Activated CD8-positive, alpha-beta memory T cell treated with anti-CD3 and anti-CD28 coated beads for 36 hours (primary cell): ENCODE results near the gene ZDHHC18. TPM values are rescaled to one million over a fixed set of nuclear protein-coding genes. Genes with fewer than 3 reads are reported as not detected.
"Not testable (repeated sequence)": the region's sequence is repeated elsewhere in the genome, so short reads cannot be mapped to it uniquely, and the experiment has no call there.

Experiments
- CTCF ChIA-PET: fragments of 350-600 bp; sonication (Branson Sonifier 250); formaldehyde crosslinking; loops from one replicate; lab custom pipeline; 2021; ENCODE audit warnings: antibody characterized with exemption; lab: Charles Lee
- POLR2A ChIA-PET: fragments of 350-600 bp; sonication (Branson Sonifier 250); formaldehyde crosslinking; loops from one replicate; lab custom pipeline; 2021; ENCODE audit warnings: antibody characterized with exemption; lab: Charles Lee
- total RNA-seq, 2 experiments: library from RNA; stranded (reverse); gene quantifications; one replicate each; pipeline ENCODE4 v1.2.3, GENCODE V29; 2021

The ZDHHC18 gene
- total RNA-seq, 2 experiments from 2014 or later, result 61.3 to 64.4 TPM

DNA sequence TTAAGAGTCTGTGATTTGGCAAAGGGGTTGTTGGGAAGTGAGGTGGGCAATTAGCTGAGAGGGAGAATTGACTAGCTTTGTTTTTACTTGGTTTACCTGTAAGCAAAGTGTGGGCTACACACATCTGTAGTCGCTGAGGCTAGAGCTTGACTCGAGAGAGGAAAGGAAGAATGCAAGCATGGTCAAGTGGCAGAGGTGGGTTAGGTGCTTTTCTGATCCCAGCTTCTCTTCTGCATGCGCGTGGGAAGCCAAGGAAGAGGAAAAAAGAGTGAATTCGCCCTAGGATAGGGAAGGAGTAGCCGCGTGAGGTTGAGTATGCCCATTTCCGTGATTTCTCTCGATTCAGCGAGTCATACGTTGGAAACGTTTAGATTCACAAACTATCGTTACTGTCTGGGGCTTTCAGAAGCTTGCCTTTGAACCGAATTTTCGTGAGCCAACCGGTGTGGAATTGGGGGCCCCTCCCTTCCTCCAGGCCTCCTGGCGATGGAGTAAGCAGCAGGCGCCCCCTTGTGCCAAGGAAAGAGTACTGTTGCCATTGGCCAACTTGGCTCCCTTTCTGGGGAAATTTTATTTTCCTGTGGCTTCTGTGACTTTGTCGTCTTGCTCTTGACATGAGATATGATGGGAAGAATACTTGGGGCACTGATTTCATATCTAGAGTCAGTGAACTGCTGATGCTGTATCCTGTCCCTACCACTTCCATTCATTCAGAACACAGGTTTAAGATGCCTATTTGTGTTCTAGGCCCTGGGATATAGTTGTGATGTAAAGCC, 37.5 kb upstream of the ZDHHC18 start:
- CTCF ChIA-PET, result interaction anchor here (0.6 to 5.7 kb wide), 32 partner anchors 10 to 288 kb away, joined by 3 to 76 read pairs (median 4); partner anchors contain the start of genes ARID1A and SFN
- POLR2A ChIA-PET, result interaction anchor here (0.6 to 4.0 kb wide), 11 partner anchors 11 to 349 kb away, joined by 3 to 39 read pairs (median 7); no protein-coding TSS in a partner anchor

DNA sequence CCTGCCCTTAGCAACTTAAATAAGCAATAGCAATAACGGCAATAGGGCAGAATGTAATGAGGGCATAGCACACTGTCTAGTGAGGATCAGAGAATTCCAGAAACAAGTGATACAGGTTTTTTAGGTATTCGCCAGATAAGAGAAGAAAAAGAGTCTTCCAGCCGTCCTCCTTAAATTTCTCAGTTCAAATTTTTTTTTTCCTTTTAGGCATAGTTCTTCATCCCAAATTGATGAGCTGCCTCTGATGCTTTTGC, 36.9 kb upstream of the ZDHHC18 start:
- ChIA-PET CTCF (interaction anchor here (0.6 to 5.7 kb wide), 21 partner anchors 8 to 289 kb away, joined by 3 to 76 read pairs (median 6); partner anchors contain the start of gene ARID1A), POLR2A (interaction anchor here (0.6 to 4.0 kb wide), 8 partner anchors 10 to 289 kb away, joined by 3 to 39 read pairs (median 7); no protein-coding TSS in a partner anchor)

DNA sequence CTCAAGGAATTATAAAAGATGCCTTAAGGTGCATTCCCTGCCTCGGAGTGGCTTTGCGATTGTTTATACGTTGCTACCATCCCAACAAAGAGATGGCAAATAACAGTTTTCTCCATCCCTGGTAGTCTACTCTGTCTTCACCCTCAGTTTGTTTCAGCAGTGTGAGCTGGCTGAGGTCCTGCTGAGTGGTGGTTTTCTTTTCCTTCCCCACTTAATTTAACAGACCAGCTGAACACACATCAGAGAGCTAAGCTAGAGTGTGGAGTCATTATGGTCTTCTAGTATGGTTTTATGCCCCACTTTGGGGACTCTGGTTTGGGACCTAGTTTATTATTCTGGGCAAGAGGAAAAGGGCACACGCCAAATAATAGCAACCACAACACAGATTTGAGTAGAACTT, 36.6 kb upstream of the ZDHHC18 start:
- POLR2A ChIA-PET, result interaction anchor here (0.7 to 4.0 kb wide), 9 partner anchors 10 to 289 kb away, joined by 3 to 39 read pairs (median 7); no protein-coding TSS in a partner anchor
- CTCF ChIA-PET, result interaction anchor here (0.6 to 5.7 kb wide), 23 partner anchors 9 to 289 kb away, joined by 3 to 76 read pairs (median 6); partner anchors contain the start of gene ARID1A

DNA sequence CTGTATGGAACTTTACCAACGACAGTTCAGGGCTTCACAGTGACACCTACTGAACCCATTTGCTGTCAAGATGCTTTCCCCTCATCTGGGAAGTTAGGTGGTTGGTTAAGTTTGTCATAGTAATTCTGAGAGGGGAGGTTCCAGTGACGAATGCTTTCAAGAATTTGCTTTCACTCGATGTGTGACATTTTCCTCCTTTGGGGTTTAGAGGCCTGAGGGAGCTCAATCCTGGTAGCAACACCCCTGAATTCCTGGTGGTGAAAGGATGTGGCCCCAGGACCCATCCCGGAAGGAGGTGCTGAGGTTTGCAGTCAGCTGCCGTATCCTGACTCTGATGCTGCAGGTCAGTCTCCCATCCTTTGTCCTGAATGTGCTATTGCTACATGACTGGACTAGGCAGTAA, 35.9 kb upstream of the ZDHHC18 start:
- ChIA-PET POLR2A (interaction anchor here (0.6 to 4.0 kb wide), 9 partner anchors 10 to 290 kb away, joined by 3 to 39 read pairs (median 5); no protein-coding TSS in a partner anchor), CTCF (interaction anchor here (0.8 to 5.7 kb wide), 16 partner anchors 9 to 248 kb away, joined by 3 to 76 read pairs (median 6); no protein-coding TSS in a partner anchor)

DNA sequence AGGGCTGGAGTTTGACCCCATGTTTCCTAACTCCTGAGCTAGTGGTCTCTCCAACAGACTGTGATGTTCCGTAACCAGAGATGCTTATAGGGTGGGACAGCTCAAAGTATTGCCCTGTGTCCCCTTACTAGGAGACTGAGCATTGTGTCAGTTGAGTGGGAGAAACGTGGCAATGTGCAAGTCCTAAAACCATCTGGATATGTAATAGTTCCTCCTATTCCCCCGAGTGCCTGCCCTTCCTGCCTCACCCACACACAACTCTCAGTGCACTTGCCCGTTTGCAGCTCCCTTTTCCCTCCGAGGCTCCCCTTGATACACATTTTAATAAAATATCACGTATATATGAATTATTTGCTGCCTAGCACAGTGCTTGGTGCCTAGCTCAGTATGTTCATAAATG, 35.3 kb upstream of the ZDHHC18 start:
- CTCF ChIA-PET, result interaction anchor here (0.6 to 5.7 kb wide), 9 partner anchors 9 to 209 kb away, joined by 3 to 76 read pairs (median 7); no protein-coding TSS in a partner anchor

DNA sequence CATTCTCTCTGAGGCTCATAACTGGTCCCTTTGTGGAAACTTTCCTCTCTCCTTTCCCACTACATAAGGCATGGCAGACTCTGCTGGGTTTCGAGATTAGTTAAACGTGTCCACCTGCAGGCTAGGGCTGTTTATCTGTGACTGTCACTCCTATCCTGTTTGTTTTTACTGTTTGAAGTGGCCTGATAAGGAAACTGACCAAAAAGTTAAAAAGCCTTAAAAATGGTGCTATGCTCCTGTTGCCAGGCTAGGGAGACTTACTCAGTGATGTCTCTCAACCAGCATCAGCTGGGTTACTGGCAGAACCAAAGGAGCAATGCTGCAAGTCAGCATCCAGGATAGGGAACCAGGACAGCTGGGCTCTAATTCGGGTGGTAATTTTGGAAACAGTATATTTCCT, 34.9 kb upstream of the ZDHHC18 start:
- ChIA-PET POLR2A (interaction anchor here (1.6 to 2.0 kb wide), 3 partner anchors 8 to 190 kb away, joined by 4 to 23 read pairs (median 5); no protein-coding TSS in a partner anchor), CTCF (interaction anchor here (1.1 to 5.7 kb wide), 2 partner anchors 18 to 191 kb away, joined by 4 to 76 read pairs; no protein-coding TSS in a partner anchor)

More for the DNA sequence above, 35.3 kb upstream of the ZDHHC18 start:
- POLR2A ChIA-PET, result interaction anchor here (0.6 to 4.0 kb wide), 5 partner anchors 9 to 189 kb away, joined by 3 to 35 read pairs (median 5); no protein-coding TSS in a partner anchor

DNA sequence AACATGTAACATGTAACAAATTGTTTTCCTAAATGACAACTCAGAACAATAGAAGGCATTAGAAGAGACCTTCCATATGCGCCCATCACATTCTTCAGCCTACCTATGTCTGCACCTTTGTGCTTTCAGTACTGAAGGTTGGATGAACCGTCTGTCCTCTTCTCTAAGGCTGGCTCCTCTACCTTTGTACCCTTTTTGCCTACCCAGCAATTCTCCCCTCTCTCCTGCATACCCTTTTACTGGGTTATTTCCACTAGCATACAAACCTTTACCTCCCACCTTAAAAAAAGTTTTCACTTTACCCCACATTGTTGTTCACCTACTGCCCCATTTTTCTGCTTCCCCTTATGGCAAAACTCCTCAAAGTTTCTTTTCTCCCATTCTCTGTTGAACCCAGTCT, 33.6 kb upstream of the ZDHHC18 start:
- POLR2A ChIA-PET, result no interaction called here
- CTCF ChIA-PET, result no interaction called here

DNA sequence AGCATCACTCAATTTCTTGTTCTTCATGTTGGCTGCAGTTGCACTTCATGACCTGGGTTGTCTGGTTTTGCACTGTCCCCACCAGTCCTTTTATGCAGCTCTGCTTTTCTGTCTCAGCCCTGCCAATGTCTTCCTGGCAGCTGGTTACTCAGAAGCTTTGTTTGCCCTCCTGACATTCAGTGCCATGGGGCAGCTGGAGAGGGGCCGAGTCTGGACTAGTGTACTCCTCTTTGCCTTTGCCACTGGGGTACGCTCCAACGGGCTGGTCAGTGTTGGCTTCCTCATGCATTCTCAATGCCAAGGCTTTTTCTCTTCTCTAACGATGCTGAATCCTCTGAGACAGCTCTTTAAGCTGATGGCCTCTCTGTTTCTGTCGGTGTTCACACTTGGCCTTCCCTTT, 32.1 kb upstream of the ZDHHC18 start:
- ChIA-PET CTCF (interaction anchor here (1.1 to 1.2 kb wide), 2 partner anchors 16 to 294 kb away, joined by 3 read pairs; no protein-coding TSS in a partner anchor), POLR2A (no interaction called here)

DNA sequence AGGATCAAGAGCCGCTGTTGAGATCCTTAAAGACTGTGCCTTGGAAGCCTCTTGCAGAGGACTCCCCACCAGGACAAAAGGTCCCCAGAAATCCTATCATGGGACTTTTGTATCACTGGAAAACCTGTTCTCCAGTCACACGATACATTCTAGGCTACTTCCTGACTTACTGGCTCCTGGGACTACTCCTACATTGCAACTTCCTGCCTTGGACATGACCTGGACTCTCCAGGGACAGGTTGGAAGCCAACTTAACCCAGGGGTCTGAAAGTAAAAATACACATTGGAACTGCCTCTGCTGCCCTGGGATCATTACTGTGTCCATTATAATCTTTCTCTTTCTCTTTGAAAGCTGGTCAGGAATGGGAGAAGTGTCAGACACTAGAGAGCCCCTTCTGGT, 28.9 kb upstream of the ZDHHC18 start:
- POLR2A ChIA-PET, result no interaction called here
- CTCF ChIA-PET, result interaction anchor here (1.2 kb wide), 1 partner anchor 10 kb away, joined by 3 read pairs; the partner anchor contains the start of gene PIGV

DNA sequence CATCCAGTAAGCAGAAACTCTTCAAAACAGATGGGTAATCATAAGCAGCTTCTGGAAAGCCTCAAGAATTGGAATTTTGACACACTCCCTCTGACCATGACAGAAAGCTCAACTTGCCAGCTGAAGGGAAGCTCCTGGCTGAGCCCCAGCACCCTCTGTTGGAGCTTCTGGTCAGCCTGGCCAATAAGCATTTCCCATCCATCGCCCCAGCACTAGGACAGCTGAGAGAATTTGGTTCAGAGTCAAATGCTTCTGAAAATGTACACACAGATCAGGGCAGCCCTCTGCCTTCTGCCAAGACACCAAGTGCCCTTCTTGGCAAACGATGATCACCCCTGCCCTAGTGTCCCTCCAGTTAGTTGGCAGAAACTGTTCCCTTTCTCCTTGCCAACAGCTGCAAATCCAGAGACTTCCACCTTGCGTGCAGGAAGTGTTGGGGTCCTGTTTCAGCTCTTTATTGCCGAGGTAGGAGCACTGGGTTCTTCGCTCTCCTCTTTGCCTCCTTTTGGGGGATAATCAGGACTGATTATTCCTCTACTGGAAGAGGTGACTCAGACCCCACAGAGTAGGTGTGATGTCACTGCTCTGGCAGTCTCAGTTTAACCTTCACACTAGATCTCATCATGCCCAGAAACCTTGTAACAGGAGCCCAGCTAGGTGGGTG, 26.9 kb upstream of the ZDHHC18 start:
- CTCF ChIA-PET, result interaction anchor here (0.8 to 3.3 kb wide), 9 partner anchors 10 to 298 kb away, joined by 3 to 38 read pairs (median 3); partner anchors contain the start of gene PIGV
- POLR2A ChIA-PET, result interaction anchor here (0.8 to 2.9 kb wide), 3 partner anchors 9 to 235 kb away, joined by 3 to 23 read pairs (median 6); partner anchors contain the start of gene PIGV

DNA sequence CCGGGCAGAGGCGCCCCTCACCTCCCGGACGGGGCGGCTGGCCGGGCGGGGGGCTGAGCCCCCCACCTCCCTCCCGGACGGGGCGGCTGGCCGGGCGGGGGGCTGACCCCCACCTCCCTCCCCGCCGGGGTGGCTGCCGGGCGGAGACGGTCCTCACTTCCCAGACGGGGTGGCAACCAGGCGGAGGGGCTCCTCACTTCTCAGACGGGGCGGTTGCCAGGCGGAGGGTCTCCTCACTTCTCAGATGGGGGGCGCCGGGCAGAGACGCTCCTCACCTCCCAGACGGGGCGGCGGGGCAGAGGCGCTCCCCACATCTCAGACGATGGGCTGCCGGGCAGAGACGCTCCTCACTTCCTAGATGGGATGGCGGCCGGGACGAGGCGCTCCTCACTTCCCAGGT, 22.6 kb upstream of the ZDHHC18 start:
- POLR2A ChIA-PET, CTCF ChIA-PET: not testable (repeated sequence)

DNA sequence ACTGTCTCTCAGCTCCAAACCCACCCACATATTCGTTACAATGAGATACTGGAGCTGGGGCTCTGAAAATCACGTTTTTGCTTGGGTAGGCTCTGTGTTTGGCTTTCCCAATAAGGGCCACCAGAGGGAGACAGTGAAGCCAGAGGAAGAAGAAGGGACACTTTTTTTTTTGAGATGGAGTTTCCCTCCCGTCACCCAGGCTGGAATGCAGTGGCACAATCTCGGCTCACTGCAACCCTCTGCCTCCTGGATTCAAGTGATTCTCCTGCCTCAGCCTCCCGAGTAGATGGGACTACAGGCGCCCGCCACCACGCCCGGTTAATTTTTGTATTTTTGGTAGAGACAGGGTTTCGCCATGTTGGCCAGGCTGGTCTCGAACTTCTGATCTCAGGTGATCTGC, 16.4 kb upstream of the ZDHHC18 start:
- POLR2A ChIA-PET, result not testable (repeated sequence)
- CTCF ChIA-PET, result interaction anchor here (0.6 to 3.4 kb wide), 16 partner anchors 9 to 211 kb away, joined by 3 to 16 read pairs (median 4); partner anchors contain the start of genes SFN and ZDHHC18

DNA sequence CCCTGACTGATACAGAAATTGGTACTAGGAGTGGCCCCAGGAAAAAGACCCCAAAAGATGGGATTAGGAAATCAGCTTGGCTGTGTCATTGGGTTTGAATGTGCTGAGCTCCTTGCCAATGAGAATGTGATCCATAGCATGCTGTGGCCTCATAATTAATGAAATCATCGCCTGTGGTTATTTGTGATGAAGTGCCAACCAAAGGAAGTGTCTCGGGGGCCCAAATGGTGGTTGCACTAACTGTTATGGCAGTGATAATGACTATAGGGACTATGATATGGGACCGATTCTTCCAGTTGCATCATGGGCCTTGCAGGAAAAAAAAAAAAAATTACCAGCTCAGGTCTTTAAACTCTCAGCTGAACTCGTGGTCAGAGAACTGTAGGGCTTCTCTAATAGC, 15.4 kb upstream of the ZDHHC18 start:
- ChIA-PET CTCF (interaction anchor here (0.6 to 3.4 kb wide), 16 partner anchors 9 to 309 kb away, joined by 3 to 16 read pairs (median 4); partner anchors contain the start of genes SFN and ZDHHC18), POLR2A (interaction anchor here (0.5 kb wide), 1 partner anchor 344 kb away, joined by 13 read pairs; the partner anchor contains the start of gene SLC9A1)

DNA sequence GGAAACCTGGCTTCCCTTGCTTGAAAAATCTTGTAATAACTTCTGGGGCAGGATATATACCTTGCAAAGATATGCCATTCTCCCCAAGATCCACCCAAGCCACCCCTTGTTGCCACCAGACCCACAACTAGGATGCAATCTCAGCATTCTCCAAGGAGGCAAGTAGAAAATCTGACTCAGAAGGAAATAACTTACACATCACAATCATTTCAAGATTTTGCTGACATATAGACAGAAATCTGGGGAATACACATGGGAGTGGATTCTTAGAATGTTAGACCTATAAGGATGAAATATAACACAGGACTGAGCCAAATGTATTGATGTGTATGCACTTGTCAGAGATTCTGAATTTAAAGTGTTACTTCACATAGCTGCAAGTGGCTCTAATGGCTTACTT, 14.8 kb upstream of the ZDHHC18 start:
- CTCF ChIA-PET, result interaction anchor here (0.6 to 3.4 kb wide), 16 partner anchors 8 to 309 kb away, joined by 3 to 16 read pairs (median 4); partner anchors contain the start of gene SFN
- POLR2A ChIA-PET, result no interaction called here

DNA sequence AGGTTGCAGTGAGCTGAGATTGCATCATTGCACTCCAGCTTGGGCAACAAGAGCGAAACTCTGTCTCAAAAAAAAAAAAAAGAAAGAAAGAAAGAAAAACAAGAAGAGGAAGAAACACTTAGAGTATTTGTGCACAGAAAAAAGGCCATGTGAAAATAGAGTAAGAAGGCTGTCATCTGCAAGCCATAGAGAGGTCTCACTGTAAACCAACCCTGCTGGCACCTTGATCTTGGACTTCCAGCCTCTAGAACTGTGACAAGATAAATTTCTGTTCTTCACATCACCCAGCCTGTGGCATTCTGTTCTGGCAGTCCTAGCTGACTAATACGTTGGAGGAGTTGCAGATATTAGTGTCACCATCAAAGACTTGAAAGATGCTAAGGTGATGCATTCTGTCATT, 12.1 kb upstream of the ZDHHC18 start:
- ChIA-PET POLR2A (no interaction called here), CTCF (no interaction called here)

DNA sequence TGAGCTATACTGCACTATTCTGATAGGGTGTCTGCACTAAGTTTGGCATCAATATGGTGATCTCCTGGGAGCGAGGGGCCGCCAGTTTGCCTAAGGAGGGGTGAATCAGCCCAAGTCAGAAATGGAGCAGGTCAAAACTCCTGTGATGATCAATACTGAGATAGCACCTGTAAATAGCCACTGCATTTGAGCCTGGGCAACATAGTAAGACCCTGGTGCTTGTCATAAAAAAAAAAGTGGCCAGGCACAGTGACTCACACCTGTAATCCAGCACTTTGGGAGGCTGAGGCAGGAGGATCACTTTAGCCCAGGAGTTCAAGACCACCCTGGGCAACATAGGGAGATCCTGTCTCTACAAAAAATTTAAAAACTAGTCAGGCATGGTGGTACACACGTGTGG, 11.6 kb upstream of the ZDHHC18 start:
- CTCF ChIA-PET, result interaction anchor here (1.0 kb wide), 1 partner anchor 26 kb away, joined by 3 read pairs; no protein-coding TSS in a partner anchor
- POLR2A ChIA-PET, result no interaction called here

DNA sequence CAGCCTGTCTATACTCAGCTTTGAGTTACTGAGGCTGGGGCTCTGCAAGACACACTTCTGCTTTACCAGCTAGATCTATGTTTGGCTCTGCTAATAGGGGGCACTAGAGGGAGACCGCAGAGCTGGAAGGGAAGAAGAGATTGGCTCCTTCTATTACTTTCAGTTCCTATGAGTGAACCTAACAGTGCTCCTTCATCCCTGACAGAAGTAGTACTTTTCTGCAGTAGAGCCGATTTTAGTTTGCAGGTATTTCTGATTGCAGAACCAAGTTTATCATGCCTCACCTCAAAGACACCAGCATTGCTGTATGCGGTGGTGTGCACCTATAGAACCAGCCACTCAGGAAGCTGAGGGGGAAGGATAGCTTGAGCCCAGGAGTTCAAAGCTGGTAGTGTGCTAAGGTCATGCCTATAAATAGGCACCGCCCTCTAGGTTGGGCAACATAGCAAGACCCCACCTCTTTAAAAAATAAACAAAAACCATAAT, 5.7 kb upstream of the ZDHHC18 start:
- POLR2A ChIA-PET, result interaction anchor here (0.7 to 0.9 kb wide), 3 partner anchors 30 to 122 kb away, joined by 3 to 5 read pairs (median 4); no protein-coding TSS in a partner anchor
- CTCF ChIA-PET, result interaction anchor here (0.9 to 2.6 kb wide), 7 partner anchors 10 to 219 kb away, joined by 3 to 14 read pairs (median 4); no protein-coding TSS in a partner anchor

DNA sequence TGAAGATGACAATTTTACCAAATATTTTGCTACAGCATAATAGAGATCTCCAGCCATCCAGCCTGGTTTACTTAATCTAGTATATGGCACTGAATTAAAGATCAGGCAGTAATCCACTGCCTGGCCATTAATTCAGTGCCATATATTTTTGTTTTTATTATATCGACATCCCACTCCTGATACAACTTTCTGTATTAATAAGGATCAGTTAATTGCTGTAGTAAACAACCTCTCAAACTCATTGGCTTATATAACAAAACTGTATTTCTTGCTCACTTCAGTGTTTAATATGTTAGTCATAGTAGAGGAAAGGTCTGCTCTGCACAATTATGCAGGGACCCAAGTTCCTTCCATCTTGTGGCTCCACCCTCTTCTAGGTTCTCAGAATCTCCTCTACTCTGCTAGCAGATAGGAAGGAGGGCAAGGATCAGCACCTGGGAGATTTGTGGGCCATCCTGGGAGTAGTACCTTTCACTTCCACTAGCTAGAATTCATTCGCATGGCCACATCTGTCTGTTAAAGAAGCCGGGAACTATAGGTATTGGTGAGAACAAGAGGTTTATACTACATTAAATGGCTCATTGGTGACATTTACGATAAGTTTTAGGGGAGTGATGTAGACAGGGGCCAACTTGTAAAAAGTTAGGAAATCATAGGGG, 3.6 kb upstream of the ZDHHC18 start:
- POLR2A ChIA-PET, result no interaction called here
- CTCF ChIA-PET, result interaction anchor here (0.9 to 1.3 kb wide), 2 partner anchors 12 to 221 kb away, joined by 4 to 6 read pairs; no protein-coding TSS in a partner anchor
